SU-DHL-6 (cell line): ENCODE results near the gene SIX6.

Source experiments
- CTCF ChIP-seq: fragments of 200-600 bp; sonication (generic); IDR thresholded peaks from one replicate; pipeline ENCODE4 v1.5.1; 2017; ENCODE audit warnings: antibody characterized with exemption, mild to moderate bottlenecking, low read length, moderate library complexity; ENCODE audit not compliant: insufficient read depth, poor library complexity, severe bottlenecking
- EZH2phosphoT487 ChIP-seq: fragments of 200-600 bp; sonication (generic), shearing (Covaris generic); conservative IDR thresholded peaks from 2 replicates; pipeline ENCODE4 v1.6.1; 2018; ENCODE audit warnings: mild to moderate bottlenecking, antibody characterized with exemption, low read length, moderate library complexity, mixed read lengths

DNA sequence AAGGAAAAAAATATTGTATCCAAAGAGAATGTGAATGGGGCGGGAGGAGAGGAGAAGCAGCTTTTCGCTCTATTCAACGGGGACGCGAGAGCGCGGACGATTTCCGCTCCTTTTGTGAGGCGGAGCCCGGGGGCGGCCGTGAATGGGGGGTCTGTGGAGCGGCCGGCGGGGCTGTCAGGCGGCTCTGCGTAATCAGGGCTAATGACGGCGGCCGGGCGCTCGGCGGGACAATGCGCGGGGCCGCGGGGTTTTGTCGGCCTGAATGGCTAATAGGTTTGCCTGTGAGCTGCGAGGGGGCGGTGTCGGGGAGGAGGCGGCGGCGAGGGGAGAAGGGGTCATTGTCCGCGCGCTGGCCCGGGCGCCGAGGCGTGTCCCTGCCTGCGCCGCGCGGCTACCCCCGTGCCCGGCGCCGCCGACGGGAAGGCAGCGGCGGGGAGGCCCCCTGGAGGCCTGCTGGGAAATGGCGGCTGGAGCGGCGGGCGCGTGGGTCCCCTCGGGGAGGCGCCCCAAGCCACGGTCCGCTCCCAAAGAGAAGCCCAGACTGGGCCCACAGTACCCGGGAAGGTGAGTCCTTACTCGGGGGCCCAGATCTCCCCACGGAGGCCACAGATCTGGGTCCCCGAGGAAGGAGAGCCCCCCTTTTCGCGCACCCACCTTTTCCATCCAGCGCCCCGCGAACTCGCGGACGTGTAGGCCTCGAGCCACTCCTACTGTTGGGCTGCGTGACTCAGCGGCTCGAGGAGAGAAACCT lies 6.0 kb downstream of the SIX6 start:
- TF ChIP-seq CTCF (no peak), EZH2phosphoT487 (no peak)
